ENCODE results near the gene KCNE1.

The KCNE1 gene

DNA sequence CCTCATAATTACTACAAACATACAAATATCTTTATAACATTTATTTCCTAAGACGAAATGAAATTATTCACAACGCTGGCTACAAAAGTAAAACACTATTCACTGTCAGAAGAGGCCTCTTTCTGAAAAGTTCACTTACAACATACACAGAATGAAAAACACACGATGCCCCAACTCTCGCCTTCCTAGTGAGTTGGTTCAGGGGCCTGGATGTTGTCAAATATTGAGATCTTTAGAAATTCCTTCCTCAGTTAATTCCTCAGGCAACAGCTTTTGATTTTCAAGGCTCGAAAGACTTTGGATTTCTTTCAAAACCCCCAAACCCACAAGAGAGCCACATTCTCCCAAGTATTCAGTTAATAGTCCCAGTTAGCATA is 14.2 kb upstream of the KCNE1 start:
- FAIRE-seq (no peak), DNase-seq (ENCODE audit: insufficient read length, low spot score) (no peak)
- TF ChIP-seq, protein P1, sequence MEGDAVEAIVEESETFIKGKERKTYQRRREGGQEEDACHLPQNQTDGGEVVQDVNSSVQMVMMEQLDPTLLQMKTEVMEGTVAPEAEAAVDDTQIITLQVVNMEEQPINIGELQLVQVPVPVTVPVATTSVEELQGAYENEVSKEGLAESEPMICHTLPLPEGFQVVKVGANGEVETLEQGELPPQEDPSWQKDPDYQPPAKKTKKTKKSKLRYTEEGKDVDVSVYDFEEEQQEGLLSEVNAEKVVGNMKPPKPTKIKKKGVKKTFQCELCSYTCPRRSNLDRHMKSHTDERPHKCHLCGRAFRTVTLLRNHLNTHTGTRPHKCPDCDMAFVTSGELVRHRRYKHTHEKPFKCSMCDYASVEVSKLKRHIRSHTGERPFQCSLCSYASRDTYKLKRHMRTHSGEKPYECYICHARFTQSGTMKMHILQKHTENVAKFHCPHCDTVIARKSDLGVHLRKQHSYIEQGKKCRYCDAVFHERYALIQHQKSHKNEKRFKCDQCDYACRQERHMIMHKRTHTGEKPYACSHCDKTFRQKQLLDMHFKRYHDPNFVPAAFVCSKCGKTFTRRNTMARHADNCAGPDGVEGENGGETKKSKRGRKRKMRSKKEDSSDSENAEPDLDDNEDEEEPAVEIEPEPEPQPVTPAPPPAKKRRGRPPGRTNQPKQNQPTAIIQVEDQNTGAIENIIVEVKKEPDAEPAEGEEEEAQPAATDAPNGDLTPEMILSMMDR (IDR thresholded peaks at IDR 0.05; ENCODE audit: insufficient read depth, missing control alignments) = no peak

DNA sequence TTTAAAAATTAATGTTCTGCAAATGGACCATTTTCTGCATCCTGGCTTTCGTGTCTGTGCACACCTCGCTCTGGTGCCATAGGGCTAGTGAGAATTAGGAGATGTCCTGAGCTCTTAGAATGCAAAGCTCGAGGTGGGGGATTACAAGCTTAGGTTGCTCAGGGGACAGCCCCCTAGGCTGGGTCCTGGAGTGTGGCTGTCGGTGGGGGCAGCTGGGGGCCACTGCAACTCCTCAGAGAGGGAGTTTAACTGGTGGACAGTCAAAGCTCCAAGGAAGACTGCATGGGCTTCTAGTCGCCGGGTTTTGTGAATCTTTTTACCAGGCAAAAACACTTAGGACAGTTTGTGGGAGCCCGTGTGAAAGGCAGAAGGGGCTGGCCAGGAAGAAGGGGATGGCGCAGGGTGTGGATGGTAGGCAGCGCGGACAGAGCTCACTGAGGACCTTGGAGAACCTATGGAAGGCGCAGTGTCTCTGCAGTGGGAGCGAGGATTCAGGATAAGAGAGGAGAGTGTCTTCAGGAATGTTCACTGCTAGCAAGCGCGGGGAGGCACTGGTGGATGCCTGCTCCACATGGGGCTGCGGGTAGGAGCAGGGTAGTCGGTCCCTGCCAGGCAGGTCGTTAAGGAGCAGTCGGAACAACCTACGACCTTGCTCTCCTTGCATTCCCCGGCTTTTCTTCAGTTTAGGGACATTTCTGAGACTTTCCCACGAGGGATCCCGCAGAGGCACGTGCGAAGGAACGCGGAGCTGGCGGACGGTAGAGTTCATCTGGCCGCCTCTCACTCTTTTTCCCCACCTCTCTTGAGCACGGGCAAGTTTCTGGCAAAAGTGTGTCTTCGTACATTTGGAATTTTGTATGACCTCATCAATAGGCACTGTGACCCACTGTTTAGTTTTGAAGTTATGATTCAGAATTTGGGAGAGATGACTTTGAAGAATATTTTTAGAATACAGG is 12.9 kb upstream of the KCNE1 start:
- TF ChIP-seq, protein P1 (IDR thresholded peaks at IDR 0.05; ENCODE audit: insufficient read depth, missing control alignments) = no peak
- FAIRE-seq = no peak
- DNase-seq (ENCODE audit: insufficient read length, low spot score) = no peak

DNA sequence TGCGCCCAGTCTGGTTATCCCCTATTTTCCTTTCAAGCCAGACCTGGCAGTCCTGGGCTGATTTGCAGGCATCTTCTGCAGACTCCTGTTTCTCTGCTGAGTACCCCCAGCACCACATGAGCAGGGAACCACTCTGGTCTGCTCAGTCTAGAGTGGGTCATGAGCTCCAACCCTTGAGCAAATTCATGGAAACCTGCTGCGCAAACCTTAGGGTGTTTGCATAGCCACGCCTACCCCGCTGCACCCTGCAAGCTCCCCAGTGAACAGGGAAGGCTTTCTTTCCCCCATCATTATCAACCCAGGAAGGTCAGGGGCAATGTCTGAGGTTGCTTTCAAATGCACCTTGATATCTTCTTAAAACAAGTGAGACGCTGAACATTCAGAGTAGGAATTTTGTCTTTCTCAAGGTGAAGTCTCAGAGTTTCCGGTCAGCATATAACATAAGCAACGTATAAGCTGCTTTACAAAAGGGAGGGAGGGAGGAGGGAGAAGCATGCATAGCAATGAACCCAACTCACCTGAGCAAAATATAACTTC is 11.1 kb upstream of the KCNE1 start:
- DNase-seq (ENCODE audit: insufficient read length, low spot score) = no peak
- TF ChIP-seq, protein P1 (IDR thresholded peaks at IDR 0.05; ENCODE audit: insufficient read depth, missing control alignments) = no peak

DNA sequence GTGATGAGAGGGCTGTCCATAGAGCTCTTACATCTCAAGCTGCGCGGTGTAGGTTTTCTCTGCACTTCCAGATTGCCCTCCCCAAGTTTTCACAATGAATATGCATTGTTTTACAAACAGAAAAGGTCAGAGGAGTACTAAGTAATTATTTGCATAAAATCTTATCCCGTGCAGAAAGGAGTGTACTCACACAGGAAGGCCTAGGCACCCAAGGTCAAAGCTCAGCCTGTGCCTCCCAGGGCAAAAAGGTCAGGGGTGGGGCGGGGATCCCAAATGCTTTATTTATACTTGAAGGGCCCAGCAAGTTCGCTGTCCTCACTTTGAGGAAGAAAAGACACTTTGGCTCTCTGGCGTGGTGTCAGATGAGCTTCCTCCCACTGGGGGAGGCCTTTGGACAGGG is 10.3 kb upstream of the KCNE1 start:
- TF ChIP-seq, protein P1 (IDR thresholded peaks at IDR 0.05; ENCODE audit: insufficient read depth, missing control alignments) = no peak
- FAIRE-seq = no peak
- no peak for DNase-seq (ENCODE audit: insufficient read length, low spot score)

More for the DNA sequence above, 11.1 kb upstream of the KCNE1 start:
- FAIRE-seq = no peak

DNA sequence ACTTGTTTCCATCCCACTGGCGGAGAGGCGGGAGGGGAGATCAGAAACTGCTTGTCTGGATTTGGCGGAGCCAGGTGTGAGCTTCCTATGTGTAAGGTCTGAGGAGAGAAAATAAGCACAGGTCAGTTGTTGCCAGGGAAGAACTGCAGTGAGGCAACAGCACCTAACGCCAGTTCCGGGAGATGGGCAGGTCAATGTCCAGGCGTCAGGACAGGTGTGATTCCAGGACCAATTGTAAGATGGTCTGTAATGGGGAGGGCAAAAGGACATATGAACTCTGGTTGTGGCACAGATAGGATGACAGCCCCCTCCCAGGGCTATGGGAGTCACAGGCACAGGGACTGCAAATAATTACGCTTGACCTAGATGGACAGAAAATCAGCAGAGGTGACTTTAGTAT is 9.6 kb upstream of the KCNE1 start:
- DNase-seq (ENCODE audit: insufficient read length, low spot score) = no peak

DNA sequence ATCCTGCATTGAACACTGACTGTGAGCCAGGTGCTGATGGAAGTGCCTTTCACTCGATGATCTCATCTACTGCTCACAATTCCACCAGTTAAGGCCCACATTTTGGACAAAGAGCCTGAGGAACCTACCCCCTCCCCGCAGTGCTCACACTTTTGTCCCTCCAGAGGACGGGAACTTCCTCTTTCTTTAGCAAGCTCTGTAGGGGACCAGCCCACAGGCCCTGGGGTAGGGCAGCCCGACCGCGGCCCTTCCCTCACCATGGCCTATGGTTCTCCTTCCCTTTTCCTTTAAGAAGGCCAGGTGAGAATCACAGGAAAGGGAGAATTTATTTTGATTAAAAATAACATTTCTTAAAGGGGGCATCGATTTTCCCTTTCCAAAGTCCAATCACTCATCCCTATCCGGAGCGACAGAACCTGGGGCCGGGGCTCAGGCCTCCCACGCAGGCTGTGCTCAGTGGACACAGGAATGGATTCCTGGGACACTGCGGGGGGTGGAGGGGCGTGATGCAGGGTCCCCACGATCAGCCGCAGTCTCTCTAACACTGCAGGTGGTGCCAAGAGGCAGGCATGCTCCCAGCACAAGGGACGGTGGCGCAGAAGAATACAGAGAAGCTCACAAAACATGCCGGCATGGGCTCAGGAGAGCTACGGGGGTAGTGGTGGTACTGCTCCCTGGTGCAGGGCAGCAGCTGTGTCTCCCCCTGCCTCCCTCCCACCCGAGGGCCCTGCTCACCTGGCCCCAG is 8.9 kb upstream of the KCNE1 start:
- FAIRE-seq = no peak
- no peak for DNase-seq (ENCODE audit: insufficient read length, low spot score)
- TF ChIP-seq, protein P1 (IDR thresholded peaks at IDR 0.05; ENCODE audit: insufficient read depth, missing control alignments) = no peak

More for the DNA sequence above, 9.6 kb upstream of the KCNE1 start:
- FAIRE-seq = no peak
- TF ChIP-seq, protein P1 (IDR thresholded peaks at IDR 0.05; ENCODE audit: insufficient read depth, missing control alignments) = no peak
